GM23338 (cell line): ENCODE measurements around the gene POU3F3.

Experiments
- CREB1 ChIP-seq: fragments of 250-450 bp; sonication (Bioruptor Pico); IDR thresholded peaks from 2 replicates; pipeline ENCODE4 v1.5.0; 2020; ENCODE audit warnings: low read depth, mild to moderate bottlenecking, moderate library complexity
- CTCF ChIP-seq, 2 experiments: fragments of 200-600 bp in 1 of 2; sonication (generic) in 1 of 2; conservative IDR thresholded peaks; 2 replicates each; pipeline versions ENCODE4 v1.5.1 to v1.6.1; 2016 to 2017; ENCODE audit warnings: antibody characterized with exemption in 2 of 2, low read depth in 2 of 2, mild to moderate bottlenecking in 2 of 2, moderate library complexity in 1 of 2
- ETS1 ChIP-seq: IDR thresholded peaks from 2 replicates; pipeline ENCODE4 v1.6.1; 2016; ENCODE audit warnings: antibody characterized with exemption
- EZH2 ChIP-seq: fragments of 200-600 bp; sonication (generic); IDR thresholded peaks from one replicate; pipeline ENCODE4 v1.8.0; 2017; ENCODE audit warnings: antibody characterized with exemption, mild to moderate bottlenecking, low read depth; ENCODE audit not compliant: unreplicated experiment
- EZH2phosphoT487 ChIP-seq: fragments of 200-600 bp; sonication (generic); IDR thresholded peaks from one replicate; pipeline ENCODE4 v1.8.1; 2018; ENCODE audit warnings: antibody characterized with exemption; ENCODE audit not compliant: unreplicated experiment
- JUNB ChIP-seq: IDR thresholded peaks from one replicate; pipeline ENCODE4 v1.6.1; 2016; ENCODE audit warnings: antibody characterized with exemption; ENCODE audit not compliant: unreplicated experiment
- NANOG ChIP-seq: IDR thresholded peaks from 2 replicates; pipeline ENCODE4 v1.6.1; 2016; ENCODE audit warnings: antibody characterized with exemption, borderline replicate concordance
- POLR2AphosphoS5 ChIP-seq: IDR thresholded peaks from 2 replicates; pipeline ENCODE4 v1.6.1; 2016; ENCODE audit warnings: antibody characterized with exemption, low read depth
- STAT1 ChIP-seq: IDR thresholded peaks from one replicate; pipeline ENCODE4 v1.6.1; 2016; ENCODE audit warnings: antibody characterized with exemption; ENCODE audit not compliant: unreplicated experiment
- ZNF462 ChIP-seq: fragments of 250-450 bp; sonication (Bioruptor Pico); IDR thresholded peaks from 2 replicates; pipeline ENCODE4 v1.5.0; 2020; ENCODE audit warnings: mild to moderate bottlenecking, moderate library complexity

- no peak for TF ChIP-seq CREB1
- no peak for TF ChIP-seq NANOG
- no peak for TF ChIP-seq JUNB
- TF ChIP-seq CTCF (conservative IDR thresholded peaks at IDR 0.05; ENCODE audit: low read depth in 2 of 2) = no peak
- TF ChIP-seq POLR2AphosphoS5 = no peak
- TF ChIP-seq EZH2 = no peak
- no peak for TF ChIP-seq ZNF462 (CRISPR knock-in tag)
- TF ChIP-seq STAT1 = no peak
- no peak for TF ChIP-seq EZH2phosphoT487
- TF ChIP-seq ETS1 = no peak
Measured at GRCh38 chr2:104863146-104863467, 9.2 kb downstream of the POU3F3 start.
